Parathyroid adenoma (tissue), 2 donors: ENCODE measurements around the gene HOXA7.

Source experiments
- H2AFZ ChIP-seq: fragments of 300-600 bp; sonication (generic); one replicate; pipeline ENCODE4 v1.7.0; 2017; ENCODE audit warnings: antibody characterized with exemption, mild to moderate bottlenecking
- H3K27ac ChIP-seq: fragments of 300-600 bp; sonication (generic); one replicate; pipeline ENCODE4 v1.7.0; 2017
- H3K27me3 ChIP-seq: fragments of 300-600 bp; sonication (generic); one replicate; pipeline ENCODE4 v1.7.0; 2017; ENCODE audit warnings: low read length; ENCODE audit not compliant: control insufficient read depth, insufficient read depth
- H3K36me3 ChIP-seq: fragments of 300-600 bp; sonication (generic); one replicate; pipeline ENCODE4 v1.7.0; 2017; ENCODE audit warnings: low read length; ENCODE audit not compliant: control insufficient read depth, insufficient read depth
- H3K4me1 ChIP-seq: fragments of 300-600 bp; sonication (generic); one replicate; pipeline ENCODE4 v1.7.0; 2017; ENCODE audit warnings: control low read depth
- H3K4me2 ChIP-seq: fragments of 300-600 bp; sonication (generic); one replicate; pipeline ENCODE4 v1.7.0; 2017; ENCODE audit warnings: low read length
- H3K4me3 ChIP-seq: fragments of 300-600 bp; sonication (generic); one replicate; pipeline ENCODE4 v1.7.0; 2017; ENCODE audit warnings: low read depth, low read length
- H3K79me2 ChIP-seq: fragments of 300-600 bp; sonication (generic); one replicate; pipeline ENCODE4 v1.7.0; 2017; ENCODE audit warnings: control low read depth
- H3K9ac ChIP-seq: fragments of 300-600 bp; sonication (generic); one replicate; pipeline ENCODE4 v1.7.0; 2017; ENCODE audit warnings: mild to moderate bottlenecking
- H3K9me3 ChIP-seq: fragments of 300-600 bp; sonication (generic); one replicate; pipeline ENCODE4 v1.7.0; 2017; ENCODE audit warnings: low read length; ENCODE audit not compliant: control insufficient read depth
- TF ChIP-seq, protein P1 (sequence below): fragments of 300-600 bp; sonication (generic); IDR thresholded peaks from one replicate; pipeline ENCODE4 v1.7.0; 2017; ENCODE audit warnings: antibody characterized with exemption, mild to moderate bottlenecking
- donor health status: primary hyperparathyroidism.

HOXA7 gene

DNA sequence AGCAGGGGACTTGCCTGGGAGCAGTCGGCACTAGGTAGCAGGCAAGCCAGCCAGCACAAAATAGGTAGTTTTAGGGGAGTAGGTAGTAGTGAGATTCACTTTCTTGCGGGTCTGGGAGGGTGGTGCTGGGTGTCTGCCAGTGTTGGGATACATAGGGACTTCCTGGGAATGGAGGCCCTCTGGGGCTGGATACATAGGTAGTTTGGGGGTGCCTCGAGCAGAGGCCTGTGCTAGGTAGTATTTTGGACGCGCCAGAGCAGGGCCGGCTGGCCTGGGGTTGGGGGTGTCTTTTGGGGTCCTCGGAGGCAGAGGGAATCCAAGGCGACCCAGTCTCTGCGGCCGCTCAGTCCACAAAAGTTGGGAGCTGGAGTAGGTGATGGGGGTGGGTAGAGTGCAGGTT, 2.1 kb downstream of the HOXA7 start:
- peaks cover 28% of the 10 kb centered on the region for H3K27me3 ChIP-seq
- H3K9me3 ChIP-seq = no peaks in the 10 kb centered on the region
- no peak overlapping the region for H3K27ac ChIP-seq
- no peaks in the 10 kb centered on the region for H3K79me2 ChIP-seq
- no peak overlapping the region for H3K9ac ChIP-seq
- no peak overlapping the region for H3K4me3 ChIP-seq
- no peaks in the 10 kb centered on the region for H3K4me1 ChIP-seq
- TF ChIP-seq, protein P1, sequence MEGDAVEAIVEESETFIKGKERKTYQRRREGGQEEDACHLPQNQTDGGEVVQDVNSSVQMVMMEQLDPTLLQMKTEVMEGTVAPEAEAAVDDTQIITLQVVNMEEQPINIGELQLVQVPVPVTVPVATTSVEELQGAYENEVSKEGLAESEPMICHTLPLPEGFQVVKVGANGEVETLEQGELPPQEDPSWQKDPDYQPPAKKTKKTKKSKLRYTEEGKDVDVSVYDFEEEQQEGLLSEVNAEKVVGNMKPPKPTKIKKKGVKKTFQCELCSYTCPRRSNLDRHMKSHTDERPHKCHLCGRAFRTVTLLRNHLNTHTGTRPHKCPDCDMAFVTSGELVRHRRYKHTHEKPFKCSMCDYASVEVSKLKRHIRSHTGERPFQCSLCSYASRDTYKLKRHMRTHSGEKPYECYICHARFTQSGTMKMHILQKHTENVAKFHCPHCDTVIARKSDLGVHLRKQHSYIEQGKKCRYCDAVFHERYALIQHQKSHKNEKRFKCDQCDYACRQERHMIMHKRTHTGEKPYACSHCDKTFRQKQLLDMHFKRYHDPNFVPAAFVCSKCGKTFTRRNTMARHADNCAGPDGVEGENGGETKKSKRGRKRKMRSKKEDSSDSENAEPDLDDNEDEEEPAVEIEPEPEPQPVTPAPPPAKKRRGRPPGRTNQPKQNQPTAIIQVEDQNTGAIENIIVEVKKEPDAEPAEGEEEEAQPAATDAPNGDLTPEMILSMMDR = no peak
- no peak overlapping the region for H2AFZ ChIP-seq
- H3K36me3 ChIP-seq = no peaks in the 10 kb centered on the region
- no peak overlapping the region for H3K4me2 ChIP-seq

DNA sequence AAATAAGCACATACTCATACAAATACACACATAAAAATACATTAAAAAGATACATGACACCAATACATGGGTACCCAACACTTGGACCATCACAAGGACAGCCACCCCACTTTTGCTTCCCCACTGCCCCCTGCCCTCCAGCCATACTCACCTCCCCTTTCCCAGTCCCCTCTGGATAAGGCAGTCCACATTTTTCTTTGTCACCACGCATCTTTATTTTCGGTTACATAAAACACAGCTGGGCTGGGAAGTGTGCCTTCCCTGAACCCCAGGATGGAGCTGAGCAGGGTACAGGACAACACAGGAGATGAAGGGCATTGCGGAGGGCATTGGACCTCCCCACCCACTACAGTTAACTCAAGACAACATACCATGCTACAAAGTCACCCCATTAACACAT, 2.9 kb downstream of the HOXA7 start:
- H3K9ac ChIP-seq = no peak overlapping the region

DNA sequence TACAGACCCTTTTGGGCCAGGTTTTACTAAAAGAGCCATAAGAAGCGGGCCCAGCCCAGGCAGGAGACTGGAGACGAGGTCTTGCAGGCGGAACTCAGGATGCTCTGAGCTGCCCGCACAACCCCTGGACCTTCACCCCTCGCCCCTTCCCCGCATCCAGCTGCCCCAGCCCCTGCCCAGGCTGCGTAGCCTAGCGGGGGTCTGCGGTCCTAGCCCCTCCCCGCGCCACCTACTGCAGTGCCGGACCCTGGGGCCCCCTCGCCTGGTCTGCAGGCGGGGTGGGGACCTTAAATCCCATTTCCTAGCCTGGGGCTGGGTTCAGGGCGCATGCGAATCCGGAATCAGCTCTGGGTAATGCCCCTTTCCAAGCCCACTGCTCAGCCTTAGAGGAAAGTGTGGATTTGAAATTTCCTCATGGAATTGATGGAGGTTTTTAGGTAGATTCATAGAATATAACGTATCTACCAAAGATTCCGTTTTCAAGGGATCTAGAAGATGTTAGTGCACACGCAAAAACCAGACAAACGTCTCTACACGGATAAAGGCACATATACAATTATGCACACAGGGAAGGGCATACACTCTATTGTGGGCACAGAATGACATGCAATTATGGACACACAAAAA, 3.5 kb downstream of the HOXA7 start:
- Histone ChIP-seq H3K27me3 (peaks cover 23% of the 10 kb centered on the region), H3K9ac (no peak overlapping the region), H3K4me1 (no peaks in the 10 kb centered on the region), H3K4me3 (no peak overlapping the region), H3K9me3 (no peaks in the 10 kb centered on the region), H3K79me2 (no peaks in the 10 kb centered on the region), H3K27ac (no peak overlapping the region), H2AFZ (no peak overlapping the region), H3K4me2 (no peak overlapping the region), H3K36me3 (no peaks in the 10 kb centered on the region)
- TF ChIP-seq, protein P1 = no peak

More for the DNA sequence above, 2.9 kb downstream of the HOXA7 start:
- TF ChIP-seq, protein P1 = no peak
- Histone ChIP-seq H3K4me1 (no peaks in the 10 kb centered on the region), H3K4me3 (no peak overlapping the region), H3K9me3 (no peaks in the 10 kb centered on the region), H3K27ac (no peak overlapping the region), H3K27me3 (peaks cover 25% of the 10 kb centered on the region), H3K36me3 (no peaks in the 10 kb centered on the region), H3K79me2 (no peaks in the 10 kb centered on the region), H2AFZ (no peak overlapping the region), H3K4me2 (no peak overlapping the region)

DNA sequence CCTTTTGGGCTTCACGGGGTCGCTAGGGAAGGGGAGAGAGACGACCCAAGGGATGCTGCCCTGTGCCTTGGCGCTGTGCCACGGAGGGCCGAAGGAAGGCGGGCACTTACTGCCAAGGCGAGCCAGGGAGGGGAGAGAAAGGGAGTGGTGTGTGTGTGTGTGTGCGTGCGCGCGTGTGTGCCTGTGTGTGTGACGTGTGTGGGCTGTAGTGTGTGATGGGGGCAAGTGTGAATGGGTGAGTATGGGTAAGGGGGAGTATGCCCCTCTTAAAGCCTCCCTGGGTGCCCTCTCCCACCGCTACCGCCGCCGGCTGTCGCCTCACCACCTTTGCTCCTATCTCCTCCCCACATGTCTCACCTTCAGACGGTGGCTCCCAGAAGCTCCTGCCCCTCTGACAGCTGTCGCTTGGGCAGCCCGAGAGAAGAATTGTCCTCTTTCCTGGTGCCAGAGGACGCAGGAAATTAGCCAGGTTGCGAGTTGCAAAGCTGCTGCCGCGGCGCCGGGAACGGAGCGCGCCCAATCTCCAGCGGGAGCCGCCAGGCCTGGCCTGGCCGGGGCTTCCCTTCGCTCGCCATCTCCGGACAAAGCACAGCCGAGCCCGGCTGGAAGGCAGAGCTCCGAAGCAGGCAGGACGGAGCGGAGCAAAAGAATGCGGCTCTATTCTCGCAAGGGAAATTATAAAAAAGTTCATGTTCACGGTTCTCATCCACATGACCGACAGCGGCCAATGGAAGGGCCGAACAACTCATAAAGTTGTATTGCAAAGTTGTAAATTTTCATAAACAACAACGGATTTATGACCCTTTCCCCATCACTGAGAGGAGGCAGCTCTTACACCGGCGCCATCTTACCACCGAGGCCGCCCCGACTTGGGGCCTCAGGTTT, 4.3 kb downstream of the HOXA7 start, which contains the start of gene HOXA3:
TSS of gene HOXA3 (minus strand) at position 653 of the 885 bp plus-strand sequence. CDS start 41,943 bp downstream, outside the sequence.
- Histone ChIP-seq H3K4me2 (peak within 1 kb of the TSS; percentile 92), H3K27ac (no peak within 1 kb of the TSS), H3K4me3 (peak within 1 kb of the TSS; percentile 57), H3K27me3 (peaks cover 16% of the 10 kb centered on the region), H3K79me2 (no peaks in the 10 kb centered on the region), H3K9me3 (no peaks in the 10 kb centered on the region), H3K36me3 (no peaks in the 10 kb centered on the region), H3K4me1 (no peaks in the 10 kb centered on the region), H3K9ac (no peak within 1 kb of the TSS), H2AFZ (peak within 1 kb of the TSS; percentile 20)
- TF ChIP-seq, protein P1 = no peak
